Activated gamma-delta T cell treated with anti-CD3 and anti-CD28 coated beads, Interleukin-2, amount 50 U/mL, for 16 hours (primary cell): Measurements from ENCODE around the gene DPP4.
"Not testable (repeated sequence)": the region's sequence is repeated elsewhere in the genome, so short reads cannot be mapped to it uniquely, and the experiment has no call there.

Experiments used
- DNase-seq: peaks from one replicate; pipeline ENCODE4 v3.0.0-alpha.2; 2020; ENCODE audit warnings: low read depth

DPP4 gene

DNA sequence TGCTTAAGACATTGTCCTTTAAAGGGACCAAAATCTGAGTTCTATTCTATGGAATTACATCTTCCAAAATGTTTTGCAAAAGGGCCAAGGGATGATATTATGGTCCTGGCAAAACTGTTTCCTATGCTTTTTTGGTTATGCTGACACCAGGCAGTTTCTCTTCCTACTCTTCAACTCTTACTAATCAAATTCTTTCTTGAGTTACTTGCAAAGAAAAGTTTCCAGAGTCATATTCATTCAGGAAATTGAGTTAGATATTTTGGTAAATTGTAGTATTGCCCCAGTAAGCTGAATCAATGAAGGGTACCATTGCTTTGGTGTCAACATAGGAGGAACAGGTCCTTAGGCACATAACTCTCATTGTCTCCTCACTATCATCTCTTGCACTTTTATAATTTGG, 118.8 kb downstream of the DPP4 start:
- DNase-seq, result no peak

DNA sequence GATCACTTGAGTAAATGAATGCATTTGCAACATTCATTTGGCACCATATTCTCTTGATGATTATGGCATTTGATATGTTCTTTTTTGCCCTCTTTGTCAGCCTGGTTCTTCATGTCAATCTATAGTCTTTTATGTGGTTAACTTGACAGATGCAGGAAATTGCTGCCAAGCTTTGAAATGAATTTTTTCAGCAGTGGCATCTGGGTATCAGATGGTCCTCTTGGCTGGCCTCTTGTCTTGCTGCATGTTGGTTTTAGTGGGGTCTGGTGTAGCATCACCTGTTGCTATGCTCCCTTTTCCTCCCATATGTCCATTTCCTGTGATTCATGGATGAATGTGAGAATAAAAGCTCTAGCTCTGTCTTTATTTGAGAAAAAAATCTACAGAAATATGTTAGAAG, 119.9 kb downstream of the DPP4 start:
- DNase-seq, result peak; percentile 5

DNA sequence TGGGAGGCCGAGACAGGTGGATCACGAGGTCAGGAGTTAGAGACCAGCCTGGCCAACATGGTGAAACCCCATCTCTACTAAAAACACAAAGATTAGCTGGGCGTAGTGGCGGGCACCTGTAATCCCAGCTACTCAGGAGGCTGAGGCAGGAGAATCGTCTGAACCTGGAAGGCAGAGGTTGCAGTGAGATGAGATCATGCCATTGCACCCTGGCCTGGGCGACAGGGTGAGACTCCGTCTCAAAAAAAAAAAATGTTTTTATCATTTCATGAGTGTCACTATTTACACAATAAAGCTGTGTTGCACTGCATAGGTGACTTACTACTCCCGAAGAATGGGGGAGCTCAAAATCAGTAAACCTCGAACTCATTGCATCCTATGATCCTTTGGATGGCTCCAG, 120.6 kb downstream of the DPP4 start:
- not testable (repeated sequence) for DNase-seq

DNA sequence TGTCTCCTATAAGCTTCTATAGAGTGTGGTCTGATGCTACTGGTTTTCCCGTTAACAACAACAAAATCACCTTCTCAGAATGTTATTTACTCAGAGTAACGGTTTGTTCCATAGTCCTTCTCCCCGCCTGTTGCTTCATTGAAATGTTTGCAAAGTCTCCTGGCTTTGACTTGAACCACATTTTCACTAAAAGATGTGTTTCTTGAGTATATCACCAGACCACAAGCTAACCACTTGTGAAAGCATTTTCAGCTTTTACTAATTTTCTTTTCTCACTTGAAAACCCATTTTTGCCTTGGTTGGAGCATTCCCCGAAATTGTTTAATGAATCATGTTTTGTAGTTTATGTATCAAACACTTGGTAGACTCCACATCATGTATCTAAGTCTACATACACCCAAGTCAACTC, 121.2 kb downstream of the DPP4 start:
- DNase-seq, result no peak

DNA sequence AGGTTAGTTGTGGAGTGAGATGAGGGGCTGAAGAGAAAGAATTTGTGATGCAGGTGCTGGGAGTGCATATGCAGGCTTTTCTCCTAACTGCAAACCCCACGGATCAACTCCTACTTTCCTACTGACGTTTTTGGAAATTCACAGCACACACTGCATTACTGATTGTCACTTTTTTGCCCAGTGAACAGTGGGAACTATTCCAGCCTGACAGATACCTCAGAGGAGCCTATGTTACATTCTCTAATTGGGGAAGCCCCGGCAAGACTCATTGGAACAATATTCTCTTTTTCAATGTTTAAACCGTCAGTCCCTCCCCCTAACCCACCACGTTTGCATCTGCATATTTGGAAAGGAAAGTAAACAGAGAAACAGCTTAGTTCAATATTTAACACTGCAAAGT, 126.2 kb downstream of the DPP4 start:
- DNase-seq, result no peak

DNA sequence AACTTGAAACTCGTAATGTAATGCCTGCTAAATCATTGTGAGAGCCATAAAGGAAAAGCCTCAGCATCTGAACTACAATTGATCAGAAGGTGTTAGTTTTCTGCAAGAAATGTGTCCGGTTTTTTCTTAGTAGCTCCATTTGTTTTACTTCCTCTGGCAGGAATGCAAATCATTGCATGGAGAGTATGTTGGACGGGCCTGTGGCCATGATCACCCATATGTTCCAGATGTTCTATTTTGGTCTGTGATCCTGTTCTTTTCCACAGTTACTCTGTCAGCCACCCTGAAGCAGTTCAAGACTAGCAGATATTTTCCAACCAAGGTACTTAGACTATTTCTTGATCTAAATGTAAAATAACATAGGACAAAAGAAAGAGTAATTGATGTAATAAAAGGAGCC, 126.6 kb downstream of the DPP4 start:
- no peak for DNase-seq

DNA sequence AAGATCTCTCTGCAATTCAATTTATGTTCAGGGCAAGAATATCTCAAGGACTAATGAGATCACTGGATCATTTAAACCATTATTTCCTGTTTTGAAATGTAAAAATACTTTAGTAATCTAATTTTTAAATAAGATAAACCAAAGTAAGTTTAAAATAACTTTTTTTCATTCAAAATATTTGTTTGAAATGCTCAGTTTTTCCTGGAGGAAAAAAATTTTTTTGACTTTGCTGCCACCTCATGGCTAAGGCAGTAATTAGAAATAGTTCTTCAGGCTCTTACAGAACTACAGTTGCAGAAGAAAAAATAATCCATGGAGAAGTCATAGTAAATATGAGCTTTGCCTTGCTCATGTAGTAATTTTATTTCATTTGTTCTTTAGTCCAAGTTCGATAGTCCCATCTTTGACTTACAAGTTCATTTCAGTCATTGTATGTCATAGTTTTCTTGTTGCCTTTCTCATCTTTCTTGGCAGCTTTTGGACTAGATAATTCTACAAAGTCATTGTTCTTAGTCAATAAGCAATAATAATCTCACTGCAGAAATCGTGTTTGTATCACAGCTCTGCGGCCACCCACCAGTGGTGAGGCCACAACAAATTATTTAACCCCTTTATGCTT, 127.4 kb downstream of the DPP4 start:
- DNase-seq, result no peak

DNA sequence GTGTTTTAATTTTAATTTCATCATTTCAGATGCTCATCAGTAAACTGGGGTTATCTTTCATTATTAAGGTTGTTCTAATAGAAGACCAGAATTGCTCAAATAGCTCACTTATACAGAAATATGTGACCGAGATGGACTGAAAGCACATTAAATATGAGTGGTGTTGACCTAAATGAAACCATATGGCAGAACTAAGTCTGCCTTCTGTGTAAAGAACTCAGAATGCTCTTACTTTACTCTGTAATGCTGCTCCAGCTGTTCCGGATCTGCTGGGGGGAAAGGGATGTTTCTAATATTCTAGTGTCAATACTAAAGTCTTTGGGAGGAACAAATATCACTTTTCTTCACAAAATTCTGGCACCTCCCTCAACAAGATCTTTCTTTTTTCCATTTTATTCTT, 131.0 kb downstream of the DPP4 start:
- DNase-seq, result no peak
